Measurements from ENCODE around the gene AMOTL1. TPM values are rescaled to one million over a fixed set of nuclear protein-coding genes. Genes with fewer than 3 reads are reported as not detected.

Gene AMOTL1
- total RNA-seq, 2 donors from 2014 or later, result 3.1 to 13.9 TPM

DNA sequence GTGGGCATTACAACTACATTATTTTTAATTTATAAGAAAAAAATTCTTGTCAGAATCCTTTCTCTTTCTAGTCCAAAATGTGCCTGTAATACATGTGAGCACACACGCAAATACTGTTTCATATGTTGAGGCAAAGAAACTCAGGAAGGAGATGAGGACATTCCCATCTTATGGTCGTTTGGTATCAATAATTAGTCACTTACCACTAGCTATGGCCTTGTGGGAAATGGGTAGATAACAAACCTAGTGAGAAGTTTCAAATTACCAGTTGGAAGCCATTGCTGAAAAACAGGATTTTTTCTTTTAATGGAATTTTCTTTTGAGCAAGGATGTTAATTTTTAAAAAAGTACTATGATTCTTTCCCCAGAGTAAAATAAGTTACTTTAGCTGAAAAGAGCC is 25.7 kb downstream of the AMOTL1 start:
- TF ChIP-seq, protein P1, sequence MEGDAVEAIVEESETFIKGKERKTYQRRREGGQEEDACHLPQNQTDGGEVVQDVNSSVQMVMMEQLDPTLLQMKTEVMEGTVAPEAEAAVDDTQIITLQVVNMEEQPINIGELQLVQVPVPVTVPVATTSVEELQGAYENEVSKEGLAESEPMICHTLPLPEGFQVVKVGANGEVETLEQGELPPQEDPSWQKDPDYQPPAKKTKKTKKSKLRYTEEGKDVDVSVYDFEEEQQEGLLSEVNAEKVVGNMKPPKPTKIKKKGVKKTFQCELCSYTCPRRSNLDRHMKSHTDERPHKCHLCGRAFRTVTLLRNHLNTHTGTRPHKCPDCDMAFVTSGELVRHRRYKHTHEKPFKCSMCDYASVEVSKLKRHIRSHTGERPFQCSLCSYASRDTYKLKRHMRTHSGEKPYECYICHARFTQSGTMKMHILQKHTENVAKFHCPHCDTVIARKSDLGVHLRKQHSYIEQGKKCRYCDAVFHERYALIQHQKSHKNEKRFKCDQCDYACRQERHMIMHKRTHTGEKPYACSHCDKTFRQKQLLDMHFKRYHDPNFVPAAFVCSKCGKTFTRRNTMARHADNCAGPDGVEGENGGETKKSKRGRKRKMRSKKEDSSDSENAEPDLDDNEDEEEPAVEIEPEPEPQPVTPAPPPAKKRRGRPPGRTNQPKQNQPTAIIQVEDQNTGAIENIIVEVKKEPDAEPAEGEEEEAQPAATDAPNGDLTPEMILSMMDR (IDR thresholded peaks at IDR 0.05), result no peak
- Histone ChIP-seq H3K36me3 (no peaks in the 10 kb centered on the region), H3K4me1 (no peaks in the 10 kb centered on the region), H3K4me3 (no peak overlapping the region), H3K9ac (ENCODE audit: low read depth in 2 of 2, low read length in 2 of 2) (no peak overlapping the region), H3K27ac (peak overlapping the region; percentile 21), H3K27me3 (no peaks in the 10 kb centered on the region), H3K9me3 (no peaks in the 10 kb centered on the region)
- intact Hi-C loops (cut with DNase I), result no loop called here
- DNase-seq, result no peak

DNA sequence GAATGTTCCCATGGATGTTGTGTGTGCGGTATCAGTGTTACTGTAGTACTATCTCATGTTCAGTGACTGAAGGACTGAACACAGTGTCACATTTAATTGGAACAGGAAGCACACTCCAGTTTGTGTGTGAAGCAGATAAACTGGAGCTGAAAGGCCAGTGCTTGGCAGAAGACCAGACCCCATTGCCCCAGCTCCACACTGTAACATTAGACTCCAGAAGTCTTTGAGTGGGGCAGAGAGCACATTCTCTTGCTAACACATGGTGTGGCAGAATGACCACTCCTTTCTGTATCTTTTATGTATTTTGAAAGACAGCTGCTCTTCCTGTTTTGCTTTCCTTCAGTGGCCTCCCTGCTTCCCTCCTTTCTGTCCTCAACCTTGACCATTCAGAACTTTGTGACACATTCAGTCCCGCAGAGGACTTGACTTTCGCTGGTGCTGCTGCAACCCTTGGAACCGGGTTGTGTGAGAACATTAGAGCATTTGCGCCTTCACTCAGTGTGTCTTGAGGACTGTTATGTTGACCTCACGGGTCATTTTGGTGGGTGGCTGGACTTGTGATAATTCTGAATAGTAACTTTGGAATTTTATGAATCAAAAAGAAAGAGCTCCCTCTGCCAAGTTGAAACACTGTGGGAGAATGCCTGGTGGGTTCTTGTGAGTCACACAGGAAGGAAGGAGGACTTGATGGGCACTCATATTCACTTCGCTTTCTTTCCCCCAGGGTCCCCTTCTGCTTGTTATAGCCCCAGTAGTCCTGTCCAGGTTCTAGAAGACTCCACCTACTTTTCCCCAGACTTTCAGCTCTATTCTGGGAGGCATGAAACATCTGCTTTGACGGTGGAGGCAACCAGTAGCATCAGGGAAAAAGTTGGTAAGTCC is 26.4 kb downstream of the AMOTL1 start:
- Histone ChIP-seq H3K4me3 (no peak overlapping the region), H3K36me3 (no peaks in the 10 kb centered on the region), H3K9ac (ENCODE audit: low read depth in 2 of 2, low read length in 2 of 2) (no peak overlapping the region), H3K27ac (peak overlapping the region; percentile 21), H3K4me1 (no peaks in the 10 kb centered on the region), H3K27me3 (no peaks in the 10 kb centered on the region), H3K9me3 (no peaks in the 10 kb centered on the region)
- intact Hi-C loops (cut with DNase I), result no loop called here
- TF ChIP-seq, protein P1 (IDR thresholded peaks at IDR 0.05), result no peak
- no peak for DNase-seq

DNA sequence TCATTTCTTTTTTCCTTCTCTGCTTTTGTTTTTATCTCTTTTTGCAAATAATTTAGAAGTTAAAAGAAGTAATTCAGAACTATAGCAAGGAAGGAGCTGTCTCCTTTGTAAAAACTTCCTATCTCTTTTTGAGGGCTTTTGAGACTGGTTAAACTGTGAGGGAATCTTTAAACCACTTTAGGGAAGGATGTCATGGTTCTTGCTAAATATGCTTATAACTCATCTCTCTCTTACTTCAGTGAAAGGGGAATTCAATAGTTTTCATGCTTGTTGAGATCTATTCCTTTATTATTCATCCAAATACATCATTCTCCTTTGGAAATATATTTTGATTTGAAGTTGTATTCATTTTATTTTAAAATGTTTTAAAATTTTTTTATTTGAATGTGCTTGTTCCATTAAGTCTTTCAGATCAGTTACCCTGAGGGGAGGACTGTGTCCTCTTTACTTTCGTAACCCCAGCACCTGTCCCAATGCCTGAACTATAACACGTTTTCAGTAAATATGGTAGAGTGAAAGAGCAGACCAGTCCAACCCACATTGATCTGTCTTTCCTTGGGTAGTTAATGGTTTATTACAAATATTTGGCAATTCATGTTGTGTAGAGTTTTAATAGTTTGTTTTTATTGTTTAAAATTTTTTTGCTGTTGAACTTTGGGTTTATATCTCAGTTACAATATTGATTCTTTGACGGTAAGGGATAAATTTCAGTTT is 27.5 kb downstream of the AMOTL1 start:
- no peaks in the 10 kb centered on the region for H3K27me3 ChIP-seq
- H3K9ac ChIP-seq (ENCODE audit: low read depth in 2 of 2, low read length in 2 of 2), result no peak overlapping the region
- TF ChIP-seq, protein P1 (IDR thresholded peaks at IDR 0.05), result no peak
- H3K27ac ChIP-seq, result no peak overlapping the region
- no peak for DNase-seq
- H3K9me3 ChIP-seq, result no peaks in the 10 kb centered on the region
- intact Hi-C loops (cut with DNase I), result no loop called here
- H3K4me1 ChIP-seq, result no peaks in the 10 kb centered on the region
- H3K4me3 ChIP-seq, result no peak overlapping the region
- no peaks in the 10 kb centered on the region for H3K36me3 ChIP-seq

DNA sequence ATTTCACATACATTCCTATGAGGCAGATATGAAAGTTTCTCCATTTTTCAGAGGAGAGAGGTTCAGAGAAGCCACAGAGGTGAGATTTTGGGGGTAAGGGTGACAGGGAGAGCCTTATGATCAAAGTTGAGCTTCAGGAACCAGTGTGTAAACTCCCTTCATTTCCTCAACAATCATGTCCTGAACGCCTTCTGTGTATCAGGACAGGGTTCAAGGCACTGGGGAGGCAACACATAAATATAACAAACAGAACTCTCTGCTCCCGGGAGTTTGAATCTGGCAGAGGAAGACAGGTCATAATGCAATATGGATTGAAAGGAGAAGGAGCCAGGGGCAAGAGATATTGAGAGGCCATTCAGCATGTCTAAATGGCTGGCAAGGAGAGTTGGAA is 28.0 kb downstream of the AMOTL1 start:
- TF ChIP-seq, protein P1 (IDR thresholded peaks at IDR 0.05), result no peak
- H3K9ac ChIP-seq (ENCODE audit: low read depth in 2 of 2, low read length in 2 of 2), result no peak overlapping the region
- DNase-seq, result no peak
- H3K27me3 ChIP-seq, result no peaks in the 10 kb centered on the region
- H3K9me3 ChIP-seq, result no peaks in the 10 kb centered on the region
- H3K4me3 ChIP-seq, result no peak overlapping the region
- intact Hi-C loops (cut with DNase I), result no loop called here
- H3K4me1 ChIP-seq, result no peaks in the 10 kb centered on the region
- H3K36me3 ChIP-seq, result no peaks in the 10 kb centered on the region
- H3K27ac ChIP-seq, result no peak overlapping the region

DNA sequence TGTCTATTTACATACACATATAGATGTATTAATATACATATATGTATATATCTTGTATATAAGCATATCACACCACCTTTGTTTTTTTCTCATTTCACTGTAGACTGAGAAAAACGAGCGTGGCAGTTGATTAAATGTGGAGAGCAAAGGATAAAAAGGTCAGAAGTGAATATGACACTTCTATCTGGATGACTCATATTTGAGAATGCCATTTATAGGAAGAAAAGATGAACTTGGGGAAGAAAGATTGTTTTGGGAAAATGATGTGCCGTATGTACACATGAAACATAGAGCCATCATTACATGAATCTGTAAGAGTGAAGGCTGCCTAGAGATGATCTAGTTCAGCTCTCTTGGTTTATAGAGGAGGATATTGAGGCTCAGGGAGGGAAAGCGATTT is 28.7 kb downstream of the AMOTL1 start:
- Histone ChIP-seq H3K9me3 (no peaks in the 10 kb centered on the region), H3K36me3 (no peaks in the 10 kb centered on the region), H3K27ac (no peak overlapping the region), H3K27me3 (no peaks in the 10 kb centered on the region), H3K9ac (ENCODE audit: low read depth in 2 of 2, low read length in 2 of 2) (no peak overlapping the region), H3K4me1 (no peaks in the 10 kb centered on the region), H3K4me3 (no peak overlapping the region)
- intact Hi-C loops (cut with DNase I), result no loop called here
- DNase-seq, result no peak
- TF ChIP-seq, protein P1 (IDR thresholded peaks at IDR 0.05), result no peak
